NCI-H345 (cell line): ENCODE measurements around the gene FAM200C.

ENCODE experiments used
- DNase-seq: peaks from one replicate; lab custom pipeline; 2025; lab: John Stamatoyannopoulos, UW

FAM200C gene

DNA sequence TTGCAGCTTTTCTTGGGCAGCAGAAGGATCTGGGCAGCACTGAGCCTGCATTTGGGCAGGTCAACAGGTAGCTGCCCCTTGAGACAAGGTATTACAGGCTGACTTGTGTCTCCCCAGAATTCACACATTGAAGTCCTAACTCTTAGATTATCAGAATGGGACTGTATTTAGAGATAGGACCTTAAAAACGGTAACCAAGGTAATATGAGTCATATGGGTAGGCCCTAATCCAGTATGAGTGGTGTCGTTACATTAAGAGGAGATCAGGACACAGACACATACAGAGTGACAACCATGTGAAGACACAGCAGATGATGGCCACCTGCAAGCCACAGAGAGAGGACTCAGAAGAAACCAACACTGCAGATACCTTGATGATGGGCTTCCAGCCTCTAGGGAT is 32.6 kb downstream of the FAM200C start:
- DNase-seq, result no peak

DNA sequence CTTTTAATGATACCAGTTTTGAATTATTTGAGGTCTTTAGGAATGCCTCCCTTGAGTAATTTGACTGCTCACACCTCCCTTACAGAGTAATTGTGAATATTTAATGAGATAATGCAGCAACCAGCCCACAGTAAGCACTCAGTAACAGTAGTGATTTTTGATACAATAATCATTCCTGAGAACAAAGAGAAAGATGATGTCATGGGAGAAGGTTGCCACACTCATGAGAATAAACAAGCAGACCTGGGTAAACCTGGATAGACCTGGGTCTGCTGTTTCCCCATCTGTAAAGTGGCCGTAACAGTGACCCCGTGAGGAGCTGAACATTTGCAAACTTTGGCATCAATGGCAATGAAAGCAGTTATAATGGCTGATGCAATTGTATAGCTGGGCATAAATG is 33.6 kb downstream of the FAM200C start:
- no peak for DNase-seq

DNA sequence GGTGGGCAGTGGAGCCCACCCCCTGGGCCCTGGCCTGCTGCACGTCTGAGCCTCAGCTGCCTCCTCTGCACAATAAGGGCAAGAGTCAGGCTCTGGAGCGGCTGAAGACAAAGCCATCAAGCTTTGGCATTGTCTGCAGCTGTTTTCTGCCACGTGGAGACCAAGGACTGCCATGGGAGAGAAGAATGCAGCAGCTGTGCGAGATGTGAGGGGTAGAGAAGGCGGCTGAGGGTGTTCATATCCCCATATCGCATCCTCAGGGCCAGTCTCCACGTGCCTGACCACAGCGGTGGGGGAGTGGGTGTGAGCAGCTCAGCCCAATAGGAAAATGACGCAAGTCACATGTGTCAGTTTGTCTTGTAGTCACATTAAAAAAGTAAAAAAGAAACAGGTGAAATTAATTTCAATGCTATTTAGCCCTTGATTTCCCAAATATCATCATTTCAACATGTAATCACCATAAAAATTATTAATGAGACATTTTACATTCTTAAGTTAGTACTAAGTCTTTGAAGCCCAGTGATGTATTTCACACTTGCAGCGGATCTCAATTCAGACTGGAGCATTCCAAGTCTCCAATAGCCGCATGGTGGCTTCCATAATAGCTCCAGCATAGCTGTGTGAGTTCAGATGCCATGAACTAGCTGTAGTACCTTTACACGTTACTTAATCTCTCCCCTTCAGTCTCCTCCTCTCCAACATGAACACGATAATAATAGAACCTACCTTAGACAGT is 36.0 kb downstream of the FAM200C start:
- no peak for DNase-seq

DNA sequence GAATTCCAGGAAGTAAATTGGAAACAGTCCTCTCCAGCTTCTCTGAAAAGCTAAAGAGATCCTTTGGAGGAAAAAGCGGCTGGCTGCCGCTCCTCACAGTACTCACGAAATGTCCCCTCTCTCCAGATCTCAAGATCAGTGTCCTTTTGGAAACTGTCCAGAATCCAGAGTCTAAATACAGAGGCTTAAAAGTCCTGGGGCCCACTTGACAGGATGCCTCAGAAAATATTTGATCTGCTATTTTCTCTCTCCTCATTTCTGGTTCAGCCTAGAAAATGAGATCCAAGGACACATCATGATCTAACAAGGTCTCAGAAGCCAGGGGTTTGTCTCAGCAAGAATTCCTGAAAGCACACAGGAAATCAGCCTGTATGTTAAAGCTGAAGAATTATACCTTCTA is 36.6 kb downstream of the FAM200C start:
- DNase-seq, result no peak

DNA sequence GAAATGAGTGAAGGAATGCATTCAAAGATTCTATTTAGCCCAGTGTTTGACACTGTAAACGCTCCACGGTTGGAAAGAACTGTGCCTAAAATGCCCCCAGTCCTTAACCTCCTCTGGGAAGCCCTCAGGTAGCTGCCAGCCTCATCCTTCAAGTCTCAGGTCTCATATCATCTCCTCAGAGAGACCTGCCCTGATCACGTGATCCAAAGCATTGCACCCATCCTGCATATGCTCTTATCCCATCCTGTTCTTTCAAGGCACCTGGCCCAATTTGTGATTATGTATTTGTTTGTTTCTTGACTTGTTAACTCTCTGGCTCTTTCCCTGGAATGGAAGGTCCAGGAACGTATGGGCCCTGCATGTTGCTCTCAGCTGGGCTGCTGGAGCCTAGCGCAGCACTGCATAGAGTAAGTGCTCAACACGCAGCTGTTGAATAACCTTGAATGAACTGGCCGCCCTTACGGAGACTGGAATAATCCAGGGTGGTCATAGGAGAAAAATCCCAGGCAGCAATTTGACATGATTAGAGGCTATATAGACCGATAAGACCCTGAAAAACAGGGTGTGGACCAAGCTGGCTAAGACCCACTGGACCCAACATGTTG is 38.1 kb downstream of the FAM200C start:
- DNase-seq, result no peak

DNA sequence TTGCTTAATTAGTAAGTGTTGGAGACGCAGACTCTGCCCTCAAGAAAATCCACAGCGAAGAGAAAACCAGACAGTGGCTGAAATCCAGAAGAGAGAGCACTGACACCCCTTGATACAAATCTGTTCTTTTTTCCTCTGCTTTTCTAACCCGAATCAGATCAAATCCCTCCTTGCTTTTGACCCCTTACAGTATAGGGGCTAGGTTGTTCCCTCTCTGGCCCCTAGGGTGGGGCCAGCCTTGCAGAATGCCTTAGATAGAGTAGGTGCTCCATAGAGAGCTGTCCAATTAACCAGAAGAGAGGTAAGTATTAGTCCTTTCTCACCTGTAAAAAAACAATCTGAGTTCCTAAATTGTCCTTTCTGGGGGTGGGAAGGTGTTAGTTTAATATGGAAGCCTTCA is 39.5 kb downstream of the FAM200C start:
- no peak for DNase-seq

DNA sequence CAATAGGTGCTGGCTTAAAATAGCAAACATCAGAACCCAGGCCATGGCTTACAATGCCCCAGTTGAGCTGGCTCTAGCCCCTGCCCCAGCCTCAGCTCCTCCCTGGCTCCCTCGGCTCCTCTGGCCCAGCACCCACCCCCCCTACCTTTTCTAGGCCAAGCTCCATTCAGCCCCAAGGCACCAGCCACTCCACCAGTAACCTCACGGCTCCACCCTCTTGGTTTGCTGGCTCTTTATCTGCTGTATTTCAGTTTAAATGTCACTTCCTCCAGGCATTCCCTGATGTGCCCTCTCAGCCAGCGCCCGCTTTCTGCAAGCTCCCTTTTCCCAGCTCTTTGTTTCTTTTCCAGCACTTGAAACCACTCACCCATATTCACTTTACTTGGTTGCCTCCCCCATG is 40.0 kb downstream of the FAM200C start:
- DNase-seq, result no peak

DNA sequence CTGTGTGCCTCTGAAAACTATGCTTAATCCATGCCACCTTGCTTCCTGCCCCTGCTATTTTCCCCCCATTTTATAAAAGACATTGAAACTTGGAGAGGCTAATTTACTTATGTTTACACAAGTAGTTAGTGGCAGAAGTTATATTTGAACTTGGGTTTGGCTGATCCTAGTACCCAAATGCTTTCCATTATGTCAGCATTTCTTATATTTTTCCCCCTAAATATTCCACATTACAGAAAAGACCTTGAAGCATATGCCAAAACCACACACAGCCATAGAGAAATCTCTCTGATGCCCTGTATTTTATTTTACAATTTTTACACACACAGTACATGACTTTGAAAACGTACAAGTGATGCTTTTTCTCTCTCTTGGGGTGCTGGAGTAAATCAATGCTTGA is 40.6 kb downstream of the FAM200C start:
- no peak for DNase-seq

DNA sequence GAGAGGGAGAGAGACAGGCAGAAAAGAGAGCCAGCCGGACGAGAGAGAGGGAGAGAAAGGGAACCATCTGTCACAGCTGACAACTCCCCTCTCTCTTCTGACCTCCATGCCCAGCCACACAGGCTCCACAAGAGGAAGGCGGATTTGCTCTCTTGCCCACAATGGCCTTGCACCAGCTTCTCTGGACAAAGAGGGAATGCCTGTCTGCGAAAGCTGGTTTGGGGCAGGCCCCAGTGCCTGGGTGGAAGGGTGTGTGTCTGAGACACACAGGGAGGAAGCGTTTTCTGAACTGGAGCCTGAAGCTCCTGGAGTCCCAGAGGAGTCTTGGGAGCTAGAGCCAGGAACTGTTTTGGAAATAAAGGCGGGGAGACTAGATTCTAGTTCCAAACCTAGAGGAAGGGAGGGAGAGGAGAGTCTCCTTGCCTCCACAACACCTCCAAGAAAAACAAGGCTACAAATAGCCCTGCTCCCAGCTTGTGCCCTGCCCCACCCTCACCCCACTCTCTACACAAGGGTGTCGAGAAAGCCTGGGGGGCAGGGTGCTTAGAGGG is 41.9 kb downstream of the FAM200C start:
- DNase-seq, result no peak

DNA sequence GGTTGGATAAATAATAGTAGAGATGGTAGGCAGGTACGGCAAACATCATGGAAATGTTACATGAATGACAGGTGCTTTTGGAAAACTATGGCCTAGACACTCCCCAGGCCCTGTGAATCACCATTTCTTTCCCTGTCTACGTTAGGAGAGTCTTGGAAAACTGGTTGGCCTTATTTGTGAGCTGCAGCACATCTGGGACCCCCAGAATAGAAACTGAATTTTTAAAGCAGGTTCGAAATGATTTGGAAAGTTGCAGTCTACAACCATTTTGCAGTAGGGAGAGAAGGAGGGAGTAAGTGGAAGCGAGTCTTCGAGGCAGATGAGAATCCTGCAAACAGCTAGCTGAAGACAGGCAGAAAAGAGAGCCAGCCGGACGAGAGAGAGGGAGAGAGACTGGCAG is 42.5 kb downstream of the FAM200C start:
- no peak for DNase-seq

DNA sequence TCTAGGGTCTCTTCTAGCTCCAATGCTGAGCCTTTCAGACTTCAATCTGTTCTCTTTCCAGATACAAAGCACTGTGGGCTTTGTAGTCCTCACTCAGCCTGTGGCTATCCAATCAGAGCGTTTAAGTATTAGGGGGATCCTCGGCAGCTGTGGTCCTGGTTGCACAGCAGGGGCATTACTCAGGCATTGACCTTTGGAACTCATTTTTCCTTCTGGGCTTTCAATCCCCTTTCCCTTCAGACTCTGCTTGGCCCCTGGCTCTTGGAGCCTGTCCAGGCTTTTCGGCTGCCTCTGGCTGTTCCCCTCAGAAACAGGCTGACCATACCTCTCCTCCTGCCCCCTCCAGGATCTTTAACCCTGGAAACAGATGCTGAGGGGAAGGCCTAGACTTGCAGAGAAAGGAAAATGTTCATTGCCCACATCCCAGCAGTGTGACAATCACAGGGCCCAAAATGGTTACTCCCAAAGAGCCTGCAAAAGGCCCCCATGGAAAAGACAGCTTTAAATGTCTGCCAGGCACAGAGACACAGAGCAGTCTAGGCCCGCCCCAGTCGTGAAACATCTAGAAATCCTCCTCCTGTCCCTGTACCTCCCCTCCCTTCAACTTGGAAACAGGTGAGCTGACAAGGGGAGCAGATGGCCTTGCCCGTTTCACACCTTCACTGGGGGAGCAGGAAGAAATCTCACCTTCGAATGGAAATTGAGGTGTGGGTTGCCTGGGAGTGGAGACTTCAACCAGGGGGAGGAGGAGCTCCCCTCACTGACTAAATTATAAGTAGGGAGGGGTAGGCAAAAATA is 43.1 kb downstream of the FAM200C start:
- DNase-seq, result no peak

DNA sequence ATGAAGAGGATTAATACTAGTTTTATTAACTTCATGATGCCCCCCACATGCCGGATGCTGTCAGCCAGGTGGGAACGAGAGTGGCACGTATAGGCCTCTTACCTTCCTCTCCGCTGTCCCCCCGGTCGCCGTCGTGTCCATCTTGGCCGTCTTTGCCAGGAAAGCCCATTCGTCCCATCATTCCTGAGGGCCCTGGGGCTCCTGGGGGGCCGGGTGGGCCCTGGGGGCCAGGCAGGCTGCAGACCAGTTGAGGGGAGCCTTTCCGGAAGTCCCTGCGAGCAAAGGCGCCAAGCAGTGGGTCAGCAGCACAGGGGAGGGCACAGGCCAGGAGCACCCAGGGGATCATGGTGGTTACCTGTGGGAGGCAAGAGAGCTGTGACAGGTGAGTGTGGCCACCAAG is 45.2 kb downstream of the FAM200C start:
- DNase-seq, result no peak

DNA sequence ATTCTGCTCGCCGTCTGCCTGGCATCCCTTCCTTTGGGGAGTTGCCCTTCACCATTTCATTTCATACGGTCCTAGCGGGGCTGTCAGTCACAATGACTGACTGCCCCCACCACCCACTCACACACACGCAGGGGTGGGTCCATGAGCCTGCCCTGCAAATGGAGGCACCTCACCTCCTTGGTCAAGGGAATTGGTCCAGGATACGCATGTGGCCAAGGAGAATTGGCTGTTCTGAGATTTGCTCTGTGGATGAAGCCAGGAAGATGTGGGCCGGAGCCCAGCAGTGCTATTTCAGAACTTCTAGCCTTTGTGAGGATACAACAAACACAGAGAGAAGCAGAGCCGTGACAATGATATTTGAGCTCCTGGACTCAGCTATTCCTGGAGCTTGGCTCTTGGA is 46.5 kb downstream of the FAM200C start:
- no peak for DNase-seq

DNA sequence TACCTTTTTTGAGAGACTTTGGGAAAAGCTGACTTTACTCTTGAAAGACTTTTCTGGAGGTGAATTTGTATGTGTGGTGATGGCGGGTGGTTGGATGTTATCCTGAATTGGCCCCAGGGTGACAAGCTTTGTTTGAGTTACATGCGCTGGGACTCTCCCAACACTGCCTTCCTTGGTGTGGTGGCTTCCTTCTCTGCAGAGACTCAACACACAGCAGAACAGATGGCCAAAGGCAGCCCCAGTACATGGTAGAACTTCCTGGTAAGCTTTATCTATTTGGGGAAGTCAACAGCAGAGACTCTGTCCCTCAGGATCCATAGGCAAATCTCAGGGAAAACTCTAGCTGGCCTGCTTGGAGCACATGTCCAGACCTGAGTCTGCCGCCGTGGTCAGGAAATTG is 47.5 kb downstream of the FAM200C start:
- no peak for DNase-seq

DNA sequence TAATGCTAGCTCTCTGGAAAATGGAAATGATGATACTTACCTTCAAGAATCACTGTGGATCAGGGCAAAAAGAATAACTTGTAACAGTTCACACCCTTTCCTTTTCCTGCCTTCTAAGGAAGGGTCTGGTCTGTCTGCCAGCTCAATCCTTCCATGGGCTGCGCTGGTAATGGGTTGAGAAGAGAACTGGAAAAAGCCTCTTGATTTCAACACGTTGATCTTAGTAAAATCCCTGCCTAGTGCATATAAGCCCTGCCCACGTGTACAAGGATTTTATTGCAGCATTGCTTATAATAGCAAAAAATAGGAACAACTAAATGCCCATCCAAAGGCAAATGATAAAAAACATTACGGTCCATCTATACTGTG is 49.9 kb downstream of the FAM200C start:
- no peak for DNase-seq

DNA sequence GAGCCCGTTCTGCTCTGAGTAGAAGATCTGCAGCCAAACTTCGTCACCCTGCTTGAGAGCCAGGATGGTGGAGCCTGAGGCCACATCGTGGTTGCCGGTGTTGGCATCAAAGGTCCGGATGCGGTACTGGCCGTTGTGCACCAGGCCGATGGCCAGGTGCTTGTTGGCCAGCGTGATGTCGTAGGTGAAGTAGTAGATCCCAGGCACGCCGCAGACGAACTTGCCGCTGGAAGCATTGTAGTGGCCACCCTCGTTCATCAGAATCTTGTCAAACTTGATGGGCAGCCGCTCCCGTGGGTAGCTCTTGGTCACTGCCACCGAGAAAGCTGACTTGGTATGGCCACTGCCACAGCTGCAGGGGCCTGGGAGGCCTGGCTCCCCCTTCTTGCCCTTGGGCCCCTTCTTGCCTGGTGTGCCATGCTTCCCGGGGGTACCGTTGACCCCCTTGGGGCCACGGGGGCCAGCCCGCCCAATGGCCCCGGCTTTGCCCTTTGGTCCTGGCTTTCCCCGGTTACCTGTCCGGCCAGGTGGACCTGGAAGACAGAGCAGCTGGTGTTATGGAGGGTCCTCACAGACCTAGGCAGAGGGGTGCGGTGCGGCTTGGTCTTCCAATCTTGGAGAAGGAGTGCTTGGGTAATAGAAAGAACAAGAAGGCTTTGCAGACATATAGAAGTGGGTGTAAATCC is 50.5 kb downstream of the FAM200C start:
- DNase-seq, result no peak

DNA sequence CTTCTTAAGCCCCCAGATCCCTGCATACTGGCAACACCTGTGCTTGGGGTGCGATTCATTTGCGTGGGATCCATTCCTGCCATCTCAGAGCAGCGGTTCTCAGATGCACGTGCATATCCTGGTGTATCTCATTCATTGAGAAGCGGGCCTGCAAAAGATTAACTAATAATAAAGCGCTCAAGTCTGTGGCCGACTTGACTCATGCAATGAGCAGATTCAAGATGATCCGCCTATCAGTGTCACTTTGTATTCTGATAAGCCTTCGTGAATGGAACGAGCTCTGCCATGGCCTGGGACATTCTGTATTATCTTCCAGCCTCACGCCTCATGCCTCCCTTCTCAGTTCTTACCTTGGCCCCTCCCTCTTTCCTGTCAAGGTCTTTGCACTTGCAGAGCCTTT is 51.8 kb downstream of the FAM200C start:
- no peak for DNase-seq

DNA sequence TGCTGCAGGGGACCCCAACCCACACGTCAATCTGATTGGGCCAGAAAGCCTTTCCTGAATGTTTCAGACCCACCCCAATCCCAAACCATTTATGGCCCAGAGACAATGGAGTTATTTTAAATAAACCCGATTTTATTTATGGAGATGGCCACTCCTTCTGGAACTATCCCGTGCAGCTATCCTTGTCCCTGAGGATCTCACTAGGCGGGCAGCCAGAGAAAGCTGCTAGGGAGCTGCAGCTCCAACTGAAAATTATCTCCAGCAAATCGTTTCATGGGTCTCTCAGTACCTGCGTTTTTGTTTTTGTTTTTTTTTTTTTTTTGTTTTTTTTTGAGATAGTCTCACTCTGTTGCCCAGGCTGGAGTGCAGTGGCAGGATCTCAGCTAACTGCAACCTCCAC is 52.4 kb downstream of the FAM200C start:
- no peak for DNase-seq
